HepG2 (cell line): Measurements from ENCODE around the gene SLC43A1. TPM values are rescaled to one million over a fixed set of nuclear protein-coding genes. Genes with fewer than 3 reads are reported as not detected.
"Not testable (repeated sequence)": the region's sequence is repeated elsewhere in the genome, so short reads cannot be mapped to it uniquely, and the experiment has no call there.

ENCODE experiments used
- ATAC-seq: fragments of 200-7000 bp; cut with Tn5 transposase; 3 replicates; pipeline ENCODE4 v1.9.1; 2020; ENCODE audit warnings: mild to moderate bottlenecking, moderate library complexity
- BruUV-seq: library from RNA; stranded (reverse); fragments of 400-500 nt; replicated peaks from 2 replicates; lab custom pipeline; 2021; lab: Mats Ljungman, UMichigan
- CTCF ChIA-PET: fragments of 300-600 bp; formaldehyde crosslinking; extraction: SDS; loops from one replicate; lab custom pipeline; 2021; ENCODE audit warnings: low total read pairs, inconsistent platforms, low intra/inter-chr PET ratio; lab: Yijun Ruan, JAX
- POLR2A ChIA-PET: fragments of 350-600 bp; sonication (Branson Sonifier 250); formaldehyde crosslinking; loops from one replicate; lab custom pipeline; 2020; ENCODE audit warnings: antibody characterized with exemption, inconsistent platforms; lab: Yijun Ruan, JAX
- DNase-seq: peaks from one replicate; pipeline ENCODE4 v3.0.0-alpha.2; 2015; ENCODE audit warnings: low spot score
- FAIRE-seq: peaks from 3 replicates; lab custom pipeline; 2011; peaks lifted over from hg19 to GRCh38; lab: Jason Lieb, UNC
- H2AFZ ChIP-seq: one replicate; pipeline ENCODE4 v1.6.1; 2011; ENCODE audit warnings: low read length, inconsistent platforms
- H3K27ac ChIP-seq: fragments of 300-600 bp; 3 replicates; pipeline ENCODE4 v1.8.0; 2011; ENCODE audit warnings: mixed run types, mild to moderate bottlenecking, mixed read lengths, low read length, inconsistent platforms; ENCODE audit not compliant: insufficient read depth; ENCODE audit errors: extremely low read length
- H3K27me3 ChIP-seq, 2 experiments: fragments of 200-600 bp in 1 of 2; 2 replicates in 1 of 2; 3 replicates in 1 of 2; pipeline versions ENCODE4 v1.6.0 to v1.8.0; 2011; ENCODE audit warnings: low read length in 2 of 2, mild to moderate bottlenecking in 2 of 2, moderate library complexity in 2 of 2, inconsistent platforms in 1 of 2; ENCODE audit not compliant: insufficient read depth in 2 of 2, control insufficient read depth in 1 of 2
- H3K36me3 ChIP-seq, 2 experiments: fragments of 200-600 bp in 1 of 2; replicated peaks in 1 of 2; 2 replicates in 1 of 2; 3 replicates in 1 of 2; pipeline versions ENCODE4 v1.5.1 to v1.8.0; 2011; ENCODE audit warnings: low read length in 2 of 2, inconsistent platforms in 1 of 2; ENCODE audit not compliant: insufficient read depth in 2 of 2, control insufficient read depth in 1 of 2
- H3K4me1 ChIP-seq: 2 replicates; pipeline ENCODE4 v1.5.1; 2012; ENCODE audit warnings: low read length, inconsistent platforms; ENCODE audit not compliant: insufficient read depth
- H3K4me2 ChIP-seq: 2 replicates; pipeline ENCODE4 v1.6.0; 2011; ENCODE audit warnings: low read depth, low read length, inconsistent platforms
- H3K4me3 ChIP-seq, 3 experiments: fragments of 200-600 bp in 1 of 3; sonication (generic), shearing (Covaris generic) in 1 of 3; replicated peaks in 1 of 3; 2 replicates each; pipeline ENCODE4 v1.5.1; 2011 to 2016; ENCODE audit warnings: low read length in 3 of 3, inconsistent platforms in 2 of 3, low read depth in 2 of 3, mild to moderate bottlenecking in 2 of 3, control low read depth in 1 of 3, mixed read lengths in 1 of 3; ENCODE audit not compliant: insufficient read depth in 1 of 3
- H3K79me2 ChIP-seq: one replicate; pipeline ENCODE4 v1.6.1; 2011; ENCODE audit warnings: low read length, inconsistent platforms; ENCODE audit not compliant: insufficient read depth
- H3K9ac ChIP-seq: 2 replicates; pipeline ENCODE4 v1.6.0; 2011; ENCODE audit warnings: mild to moderate bottlenecking, low read depth, low read length, inconsistent platforms; ENCODE audit not compliant: insufficient read depth
- H3K9me3 ChIP-seq: 2 replicates; pipeline ENCODE4 v1.5.1; 2012; ENCODE audit warnings: mild to moderate bottlenecking, low read length
- H4K20me1 ChIP-seq: 2 replicates; pipeline ENCODE4 v1.6.0; 2011; ENCODE audit warnings: inconsistent platforms, mild to moderate bottlenecking, low read length, moderate library complexity; ENCODE audit not compliant: insufficient read depth
- ZBTB33 ChIP-seq: sonication (generic); formaldehyde crosslinking; IDR thresholded peaks from 2 replicates; pipeline ENCODE4 v1.4.0; 2020; ENCODE audit warnings: missing genetic modification reagents
- ZMYM3 ChIP-seq: sonication (generic); formaldehyde crosslinking; IDR thresholded peaks from 2 replicates; pipeline ENCODE4 v1.5.1; 2020; ENCODE audit warnings: mild to moderate bottlenecking, missing genetic modification reagents
- ZNF687 ChIP-seq: sonication (generic); formaldehyde crosslinking; IDR thresholded peaks from 2 replicates; pipeline ENCODE4 v1.5.1; 2020; ENCODE audit warnings: mild to moderate bottlenecking, missing genetic modification reagents, moderate library complexity
- WGBS: methylation state at CpG from one replicate; pipeline ENCODE4 v1.1.6; 2017; ENCODE audit warnings: low lambda C conversion rate; 5-methylcytosine and 5-hydroxymethylcytosine counted together
- in situ Hi-C: cut with HindIII; loops from 2 replicates; pipeline ENCODE4 v1.10.0; 2017; ENCODE audit warnings: low pct_unique_long_range_greater_than_20kb; ENCODE audit not compliant: extremely low pct_ligation_motif_present
- intact Hi-C: fragments of 100-400 bp; cut with micrococcal nuclease; formaldehyde crosslinking; loops from one replicate; pipeline ENCODE4 v1.10.0; 2022; ENCODE audit not compliant: unreplicated experiment
- polyA plus RNA-seq, 8 experiments: library from polyadenylated mRNA; depleted of rRNA in 3 of 8; stranded (reverse) in 7 of 8; unstranded in 1 of 8; fragments of >200 nt; fragmentation: Illumina TruSeq in 4 of 8; extraction: Trizol in 4 of 8; gene quantifications; 2 replicates each; pipeline versions ENCODE4 v1.2.1 to v1.2.3, GENCODE V29; 2011 to 2016; ENCODE audit warnings: low read depth in 4 of 8, missing spikeins in 1 of 8, mixed read lengths in 1 of 8; ENCODE audit not compliant: insufficient read depth in 1 of 8
- total RNA-seq, 5 experiments: library from RNA; depleted of rRNA; stranded (reverse); fragments of >200 nt; fragmentation: Illumina TruSeq; extraction: Trizol; gene quantifications; 2 replicates each; pipeline ENCODE4 v1.2.3, GENCODE V29; 2016; ENCODE audit warnings: low read depth in 1 of 5

Gene SLC43A1
- total and polyA plus RNA-seq, 2 of the 13 experiments (the other 11 are each of a cell fraction or from before 2014, with no cell fraction given): 72.3 to 87.6 TPM

GRCh38 chr11:57445122-57445394 is 70.4 kb downstream of the SLC43A1 start:
- intact Hi-C loops, CTCF ChIA-PET, H3K79me2 ChIP-seq, DNase-seq, H3K4me2 ChIP-seq, H3K9me3 ChIP-seq, H2AFZ ChIP-seq, H3K4me3 ChIP-seq, H3K27me3 ChIP-seq, H4K20me1 ChIP-seq, BruUV-seq, H3K27ac ChIP-seq, H3K36me3 ChIP-seq, H3K9ac ChIP-seq, ATAC-seq, FAIRE-seq: not testable (repeated sequence)
- POLR2A ChIA-PET: interaction anchor here (1.5 kb wide), 1 partner anchor 9 kb away, joined by 3 read pairs; no protein-coding TSS in a partner anchor
- H3K4me1 ChIP-seq: peaks cover 50% of the 10 kb centered on the region
- in situ Hi-C loops: loop anchor here (10.0 kb wide), 1 partner anchor 60 kb away; the partner anchor contains the start of gene PRG3
- WGBS: 58% methylated on average over 9 of the region's 9 CpGs
- 0 out of 2 replicates have a peak, but pooled peaks have one; percentile 17 for TF ChIP-seq ZNF687 (CRISPR knock-in tag)
- 0 out of 2 replicates have a peak, but pooled peaks have one; percentile 19 for TF ChIP-seq ZMYM3 (CRISPR knock-in tag)
- 0 out of 2 replicates have a peak, but pooled peaks have one; percentile 20 for TF ChIP-seq ZBTB33 (CRISPR knock-in tag)
